H9 (cell line): ENCODE measurements around the gene ROM1. TPM values are rescaled to one million over a fixed set of nuclear protein-coding genes. Genes with fewer than 3 reads are reported as not detected.

Experiments used
- DNase-seq: peaks from one replicate; pipeline ENCODE4 v3.0.0-alpha.2; 2017
- H2AFZ ChIP-seq: one replicate; pipeline ENCODE4 v1.6.1; 2013; ENCODE audit warnings: mild to moderate bottlenecking, low read length, control low read depth, moderate library complexity
- H2AK5ac ChIP-seq: 2 replicates; pipeline ENCODE4 v1.6.1; 2013; ENCODE audit warnings: low read length, control low read depth, mixed read lengths; ENCODE audit not compliant: insufficient read length
- H2BK120ac ChIP-seq: one replicate; pipeline ENCODE4 v1.6.1; 2013; ENCODE audit warnings: low read depth, mild to moderate bottlenecking, low read length, control low read depth, inconsistent platforms; ENCODE audit not compliant: poor library complexity, severe bottlenecking
- H2BK12ac ChIP-seq: 2 replicates; pipeline ENCODE4 v1.6.1; 2013; ENCODE audit warnings: low read length, control low read depth, mixed read lengths, low read depth; ENCODE audit not compliant: insufficient read length
- H2BK15ac ChIP-seq: 2 replicates; pipeline ENCODE4 v1.6.1; 2013; ENCODE audit warnings: low read depth, low read length, control low read depth
- H2BK20ac ChIP-seq: one replicate; pipeline ENCODE4 v1.6.1; 2013; ENCODE audit warnings: low read depth, mild to moderate bottlenecking, low read length, control low read depth, inconsistent platforms; ENCODE audit not compliant: poor library complexity, severe bottlenecking
- H2BK5ac ChIP-seq: 2 replicates; pipeline ENCODE4 v1.6.1; 2013; ENCODE audit warnings: low read length, control low read depth, mixed read lengths; ENCODE audit not compliant: insufficient read length
- H3K14ac ChIP-seq: 2 replicates; pipeline ENCODE4 v1.6.1; 2013; ENCODE audit warnings: low read length, control low read depth; ENCODE audit not compliant: insufficient read depth
- H3K18ac ChIP-seq: 2 replicates; pipeline ENCODE4 v1.6.1; 2013; ENCODE audit warnings: low read depth, mild to moderate bottlenecking, mixed read lengths, low read length, control low read depth; ENCODE audit not compliant: insufficient read length
- H3K23ac ChIP-seq: 2 replicates; pipeline ENCODE4 v1.6.1; 2013; ENCODE audit warnings: low read length, control low read depth, mixed read lengths, low read depth; ENCODE audit not compliant: insufficient read length
- H3K23me2 ChIP-seq: 2 replicates; pipeline ENCODE4 v1.6.1; 2013; ENCODE audit warnings: low read depth, mild to moderate bottlenecking, mixed read lengths, low read length, control low read depth; ENCODE audit not compliant: insufficient read length, poor library complexity, severe bottlenecking
- H3K27ac ChIP-seq: 2 replicates; pipeline ENCODE4 v1.5.1; 2013; ENCODE audit warnings: low read length, control low read depth, mixed read lengths, low read depth; ENCODE audit not compliant: insufficient read length
- H3K27me3 ChIP-seq: 2 replicates; pipeline ENCODE4 v1.6.1; 2013; ENCODE audit warnings: low read length, control low read depth, inconsistent platforms; ENCODE audit not compliant: insufficient read depth
- H3K4ac ChIP-seq: 2 replicates; pipeline ENCODE4 v1.6.1; 2013; ENCODE audit warnings: low read depth, mild to moderate bottlenecking, control low read depth, inconsistent platforms, low read length, moderate library complexity
- H3K4me1 ChIP-seq: 2 replicates; pipeline ENCODE4 v1.6.1; 2013; ENCODE audit warnings: low read length, control low read depth, inconsistent platforms; ENCODE audit not compliant: insufficient read depth
- H3K4me2 ChIP-seq: 2 replicates; pipeline ENCODE4 v1.6.1; 2013; ENCODE audit warnings: low read length, control low read depth, mixed read lengths; ENCODE audit not compliant: insufficient read length, insufficient read depth
- H3K56ac ChIP-seq: 2 replicates; pipeline ENCODE4 v1.6.1; 2013; ENCODE audit warnings: low read depth, mild to moderate bottlenecking, mixed read lengths, low read length, control low read depth; ENCODE audit not compliant: insufficient read length
- H3K79me1 ChIP-seq: 2 replicates; pipeline ENCODE4 v1.6.1; 2013; ENCODE audit warnings: low read depth, mild to moderate bottlenecking, moderate library complexity, low read length, control low read depth, inconsistent platforms; ENCODE audit not compliant: insufficient read depth, poor library complexity, severe bottlenecking
- H3K79me2 ChIP-seq: 2 replicates; pipeline ENCODE4 v1.6.1; 2013; ENCODE audit warnings: low read length, control low read depth, inconsistent platforms; ENCODE audit not compliant: insufficient read depth
- H3K9ac ChIP-seq: 2 replicates; pipeline ENCODE4 v1.6.1; 2013; ENCODE audit warnings: low read length, control low read depth, mixed read lengths; ENCODE audit not compliant: insufficient read length; ENCODE audit errors: extremely low read depth
- H3K9me3 ChIP-seq: one replicate; pipeline ENCODE4 v1.6.1; 2013; ENCODE audit warnings: low read depth, low read length, inconsistent platforms; ENCODE audit not compliant: control insufficient read depth
- H3T11ph ChIP-seq: one replicate; pipeline ENCODE4 v1.6.1; 2013; ENCODE audit warnings: mild to moderate bottlenecking, low read length, control low read depth, inconsistent platforms
- H4K20me1 ChIP-seq: one replicate; pipeline ENCODE4 v1.6.1; 2013; ENCODE audit not compliant: control insufficient read depth, insufficient read length, insufficient read depth
- H4K5ac ChIP-seq: 2 replicates; pipeline ENCODE4 v1.6.1; 2013; ENCODE audit warnings: low read depth, mild to moderate bottlenecking, mixed read lengths, low read length, control low read depth; ENCODE audit not compliant: insufficient read length
- H4K8ac ChIP-seq: replicated peaks from 2 replicates; pipeline ENCODE4 v1.6.1; 2013; ENCODE audit warnings: low read length, control low read depth, mixed read lengths, low read depth; ENCODE audit not compliant: insufficient read length
- H4K91ac ChIP-seq: 2 replicates; pipeline ENCODE4 v1.6.1; 2013; ENCODE audit warnings: low read depth, mild to moderate bottlenecking, moderate library complexity, mixed read lengths, low read length, control low read depth; ENCODE audit not compliant: insufficient read length
- H3K27ac Mint-ChIP-seq, 3 experiments: 2 replicates in 2 of 3; 3 replicates in 1 of 3; pipeline ENCODE4 v1.8.0; 2020 to 2021; ENCODE audit warnings: mixed read lengths in 3 of 3, mild to moderate bottlenecking in 1 of 3, moderate library complexity in 1 of 3
- H3K27me3 Mint-ChIP-seq: 2 replicates; pipeline ENCODE4 v1.8.0; 2021; ENCODE audit warnings: low read depth, mild to moderate bottlenecking, moderate library complexity, mixed read lengths
- H3K36me3 Mint-ChIP-seq, 3 experiments: 2 replicates in 2 of 3; 3 replicates in 1 of 3; pipeline ENCODE4 v1.8.0; 2020 to 2021; ENCODE audit warnings: low read depth in 3 of 3, mixed read lengths in 3 of 3; ENCODE audit not compliant: insufficient read depth in 1 of 3
- H3K4me1 Mint-ChIP-seq, 2 experiments: 2 replicates each; pipeline ENCODE4 v1.8.0; 2020; ENCODE audit warnings: mixed read lengths in 2 of 2
- H3K4me3 Mint-ChIP-seq, 2 experiments: 2 replicates in 1 of 2; 3 replicates in 1 of 2; pipeline ENCODE4 v1.8.0; 2020 to 2021; ENCODE audit warnings: mild to moderate bottlenecking in 2 of 2, mixed read lengths in 2 of 2, moderate library complexity in 1 of 2
- H3K9me3 Mint-ChIP-seq, 2 experiments: 2 replicates in 1 of 2; 3 replicates in 1 of 2; pipeline ENCODE4 v1.8.0; 2020; ENCODE audit warnings: mild to moderate bottlenecking in 2 of 2, mixed read lengths in 2 of 2, moderate library complexity in 1 of 2
- WGBS: extraction: QIAGEN DNeasy Blood & Tissue Kit; methylation state at CpG from one replicate; pipeline ENCODE4 v1.1.7; 2013; ENCODE audit warnings: missing lambda C conversion rate, low lambda C conversion rate, mixed read lengths; ENCODE audit not compliant: insufficient read length; ENCODE audit errors: extremely low coverage; 5-methylcytosine and 5-hydroxymethylcytosine counted together
- total RNA-seq: library from RNA; stranded (reverse); gene quantifications from 2 replicates; pipeline ENCODE4 v1.2.1, GENCODE V29; 2021
- TF ChIP-seq, protein P1 (sequence below): fragments of 200-600 bp; sonication (generic); conservative IDR thresholded peaks from 3 replicates; pipeline ENCODE4 v1.8.0; 2021; ENCODE audit warnings: antibody characterized with exemption, mild to moderate bottlenecking

Gene ROM1
- total RNA-seq, 1 experiment from 2014 or later = 0.79 TPM

GRCh38 chr11:62599901-62600300, 13.2 kb upstream of the ROM1 start:
- H3K9me3 Mint-ChIP-seq = no peaks in the 10 kb centered on the region
- Histone ChIP-seq H2BK20ac (no peak overlapping the region), H3T11ph (no peak overlapping the region), H3K14ac (no peak overlapping the region), H4K20me1 (no peaks in the 10 kb centered on the region), H3K27ac (no peak overlapping the region), H3K9me3 (no peaks in the 10 kb centered on the region), H4K91ac (no peak overlapping the region), H3K56ac (no peak overlapping the region), H2BK15ac (no peak overlapping the region), H3K23ac (no peak overlapping the region), H4K5ac (no peak overlapping the region), H3K4me2 (peak overlapping the region; percentile 71), H3K4ac (no peak overlapping the region), H2BK5ac (no peak overlapping the region), H3K79me2 (no peaks in the 10 kb centered on the region; the same call in 1 of the 2 replicates), H3K23me2 (peaks cover 4% of the 10 kb centered on the region), H3K4me1 (peaks cover 8% of the 10 kb centered on the region), H2BK12ac (no peak overlapping the region), H4K8ac (no peak overlapping the region), H2AK5ac (no peak overlapping the region), H3K9ac (no peak overlapping the region), H3K79me1 (no peaks in the 10 kb centered on the region), H2BK120ac (no peak overlapping the region), H2AFZ (no peak overlapping the region), H3K18ac (no peak overlapping the region), H3K27me3 (peaks cover 12% of the 10 kb centered on the region; the same call in 1 of the 2 replicates)
- H3K27me3 Mint-ChIP-seq = peaks cover 34% of the 10 kb centered on the region
- H3K4me3 Mint-ChIP-seq = peak overlapping the region; percentile 90 to 93
- DNase-seq = no peak
- peak overlapping the region in 2 of 3 experiments; percentile 4 to 36; a peak in 2 of 7 replicates for H3K27ac Mint-ChIP-seq
- H3K36me3 Mint-ChIP-seq = peaks cover 57 to 68% (median 63%) of the 10 kb centered on the region in 3 experiments
- TF ChIP-seq, protein P1, sequence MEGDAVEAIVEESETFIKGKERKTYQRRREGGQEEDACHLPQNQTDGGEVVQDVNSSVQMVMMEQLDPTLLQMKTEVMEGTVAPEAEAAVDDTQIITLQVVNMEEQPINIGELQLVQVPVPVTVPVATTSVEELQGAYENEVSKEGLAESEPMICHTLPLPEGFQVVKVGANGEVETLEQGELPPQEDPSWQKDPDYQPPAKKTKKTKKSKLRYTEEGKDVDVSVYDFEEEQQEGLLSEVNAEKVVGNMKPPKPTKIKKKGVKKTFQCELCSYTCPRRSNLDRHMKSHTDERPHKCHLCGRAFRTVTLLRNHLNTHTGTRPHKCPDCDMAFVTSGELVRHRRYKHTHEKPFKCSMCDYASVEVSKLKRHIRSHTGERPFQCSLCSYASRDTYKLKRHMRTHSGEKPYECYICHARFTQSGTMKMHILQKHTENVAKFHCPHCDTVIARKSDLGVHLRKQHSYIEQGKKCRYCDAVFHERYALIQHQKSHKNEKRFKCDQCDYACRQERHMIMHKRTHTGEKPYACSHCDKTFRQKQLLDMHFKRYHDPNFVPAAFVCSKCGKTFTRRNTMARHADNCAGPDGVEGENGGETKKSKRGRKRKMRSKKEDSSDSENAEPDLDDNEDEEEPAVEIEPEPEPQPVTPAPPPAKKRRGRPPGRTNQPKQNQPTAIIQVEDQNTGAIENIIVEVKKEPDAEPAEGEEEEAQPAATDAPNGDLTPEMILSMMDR = no peak
- WGBS = 100% methylated on average over 2 of the region's 5 CpGs
- H3K4me1 Mint-ChIP-seq = peaks cover 39 to 48% of the 10 kb centered on the region in 2 experiments
